HG03060 (cell line): Measurements from ENCODE around the gene PNPLA7.
"Not testable (repeated sequence)": the region's sequence is repeated elsewhere in the genome, so short reads cannot be mapped to it uniquely, and the experiment has no call there.

Source experiments
- ATAC-seq: cut with Tn5 transposase; IDR thresholded peaks from one replicate; pipeline ENCODE4 v1.9.1; 2021; ENCODE audit warnings: low read depth, moderate number of reproducible peaks; ENCODE audit not compliant: unreplicated experiment

Gene PNPLA7

DNA sequence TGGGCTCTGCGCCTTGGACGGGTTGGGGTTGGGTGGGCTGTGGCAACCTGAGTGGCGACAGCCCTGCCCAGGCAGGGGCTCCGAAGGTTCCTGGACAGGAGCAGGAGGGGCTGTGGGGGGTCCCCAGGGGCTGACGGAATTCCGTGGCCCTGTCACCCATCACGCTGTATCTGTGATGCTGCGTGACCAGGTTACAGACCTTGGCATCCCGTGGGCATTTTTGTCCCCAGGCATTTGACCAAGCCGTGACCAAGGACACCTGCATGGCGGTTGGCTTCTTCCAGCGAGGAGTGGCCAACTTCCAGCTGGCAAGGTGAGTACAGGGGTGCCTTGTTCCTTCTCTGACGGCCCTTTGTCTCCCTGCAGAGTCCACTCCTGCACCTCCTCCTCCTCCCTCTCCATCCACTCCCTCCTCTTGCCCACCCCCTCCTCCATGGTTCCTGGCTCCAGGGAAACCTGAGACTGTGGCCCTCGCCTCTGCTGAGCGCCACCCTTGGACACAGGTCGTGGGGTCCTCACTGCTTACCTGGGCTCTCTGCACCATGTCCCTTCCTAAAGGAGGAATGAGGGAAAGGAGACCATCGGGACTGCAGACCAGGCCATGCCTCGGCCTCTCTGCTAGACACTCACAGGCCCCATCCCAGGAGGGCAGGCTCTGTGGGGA is 124.1 kb downstream of the PNPLA7 start:
- no peak for ATAC-seq

DNA sequence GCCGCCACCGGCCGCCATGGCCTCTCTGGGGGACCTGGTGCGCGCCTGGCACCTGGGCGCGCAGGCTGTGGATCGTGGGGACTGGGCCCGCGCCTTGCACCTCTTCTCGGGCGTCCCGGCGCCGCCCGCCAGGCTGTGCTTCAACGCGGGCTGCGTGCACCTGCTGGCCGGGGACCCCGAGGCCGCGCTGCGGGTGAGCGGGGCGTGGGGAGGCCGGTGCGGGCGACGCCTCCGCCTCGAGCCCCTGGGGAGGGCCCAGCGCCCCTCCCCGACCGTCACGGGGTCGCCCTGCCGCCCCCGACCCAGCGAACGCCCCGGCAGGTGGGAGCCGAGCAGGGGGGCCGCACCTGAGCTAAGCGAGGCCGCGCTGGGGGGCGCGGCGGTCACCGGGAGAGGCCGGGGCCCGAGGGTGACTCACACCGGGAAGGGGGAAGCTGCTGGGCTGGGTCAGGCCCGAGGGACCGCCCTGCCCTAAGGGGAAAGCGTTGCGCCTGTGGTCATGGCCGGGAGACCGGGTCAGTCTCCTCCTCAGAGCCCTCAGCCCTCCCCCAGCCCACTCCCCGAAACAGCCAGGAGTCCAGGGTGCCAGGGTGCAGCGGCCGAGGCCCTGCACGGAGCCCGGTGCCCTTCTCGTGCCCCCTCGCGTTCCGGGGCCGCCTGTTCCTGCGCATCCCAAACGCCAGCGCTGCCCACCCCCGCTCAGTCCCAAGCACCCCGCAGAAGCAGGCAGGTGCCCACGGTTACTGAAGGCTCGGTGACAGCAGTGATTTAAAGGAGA is 126.5 kb downstream of the PNPLA7 start:
- ATAC-seq, result peak; percentile 4

DNA sequence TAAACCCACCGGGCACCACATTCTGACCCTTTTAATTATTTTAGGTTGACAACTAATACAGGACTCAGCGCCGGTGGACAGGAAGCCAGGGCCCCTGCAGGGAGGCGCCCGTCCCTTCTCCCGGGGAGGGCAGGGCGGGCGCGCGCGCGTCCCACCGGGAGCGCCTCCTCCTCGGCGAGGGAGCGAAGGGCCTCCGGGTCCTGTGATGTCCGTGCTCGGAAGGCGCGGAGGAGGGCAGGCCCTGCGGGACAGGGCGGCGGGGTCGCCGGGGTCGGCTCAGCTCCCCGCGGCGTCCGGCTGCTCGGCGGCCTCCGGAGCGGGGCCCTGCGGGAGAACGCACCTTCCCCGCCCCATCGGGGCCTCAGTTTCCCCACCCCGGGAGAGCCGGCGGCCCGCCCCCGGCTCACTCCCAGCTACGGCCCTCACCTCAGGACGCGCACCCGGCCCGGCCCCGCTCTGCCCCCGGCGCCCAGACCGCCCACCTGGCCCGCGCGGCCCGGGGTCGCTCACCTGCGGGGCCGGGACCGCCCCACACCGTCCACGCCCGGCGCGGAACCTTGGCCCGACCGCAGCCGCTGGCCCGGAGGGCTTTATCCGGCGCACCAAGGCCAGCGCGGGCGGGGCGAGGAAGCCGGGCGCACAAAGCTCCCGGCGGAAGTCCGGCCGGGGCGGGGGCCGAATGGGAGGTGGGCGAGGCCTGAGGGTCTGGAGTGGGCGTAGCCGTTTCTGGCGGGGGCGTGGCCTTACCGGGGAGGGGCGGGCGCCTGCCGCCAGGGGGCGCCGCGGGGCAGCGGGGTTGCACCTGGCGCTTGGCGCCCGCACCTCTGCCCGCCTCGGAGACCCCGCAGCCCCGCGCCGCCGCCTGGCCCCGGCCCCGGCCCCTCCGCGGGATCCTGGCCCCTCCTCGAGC is 127.3 kb downstream of the PNPLA7 start, which contains the start of the genes EXD3 and NOXA1:
Gene EXD3, minus strand, starts transcription at position 559 of the 910 bp plus-strand sequence. CDS start 27,805 bp downstream, outside the sequence.
Gene NOXA1, plus strand, starts transcription at position 790 of the 910 bp plus-strand sequence. CDS start 137 bp downstream, outside the sequence.
- peak; percentile 51 for ATAC-seq

DNA sequence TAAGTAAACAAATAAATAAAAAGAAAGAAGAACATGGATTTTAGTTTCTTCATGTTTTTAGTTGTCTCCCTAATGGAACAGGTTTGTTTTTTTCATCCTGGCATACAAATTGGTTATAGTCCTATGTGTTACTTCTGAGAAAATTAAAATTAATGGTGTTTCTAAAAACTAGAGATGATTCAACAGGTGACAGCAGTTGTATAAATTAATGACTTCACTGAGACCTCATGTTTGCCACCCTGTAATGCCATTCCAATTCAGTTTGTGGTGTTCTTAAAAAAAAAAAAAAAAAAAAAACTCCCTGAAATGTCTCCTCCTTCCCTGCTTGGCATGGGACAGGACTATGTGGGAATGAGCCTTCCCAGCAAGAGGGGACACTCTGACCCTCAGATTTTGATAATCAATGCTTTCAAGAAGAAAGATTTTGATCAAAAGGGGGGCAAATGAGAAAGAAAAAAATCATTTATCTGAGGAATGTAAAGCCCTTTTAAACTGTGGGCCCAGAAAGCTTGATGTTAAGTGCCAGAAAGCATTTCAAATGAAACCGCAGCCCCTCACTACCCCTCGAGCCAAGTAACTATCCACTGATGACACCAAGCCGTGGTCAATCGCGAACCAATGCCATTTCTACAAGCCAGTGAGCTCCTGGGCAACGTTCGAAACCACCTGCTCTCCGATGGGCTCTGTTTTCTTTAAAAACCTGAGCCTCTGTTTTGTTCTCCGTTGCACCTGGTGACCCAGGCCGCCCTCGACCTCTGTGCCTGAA is 128.2 kb downstream of the PNPLA7 start:
- ATAC-seq, result no peak

DNA sequence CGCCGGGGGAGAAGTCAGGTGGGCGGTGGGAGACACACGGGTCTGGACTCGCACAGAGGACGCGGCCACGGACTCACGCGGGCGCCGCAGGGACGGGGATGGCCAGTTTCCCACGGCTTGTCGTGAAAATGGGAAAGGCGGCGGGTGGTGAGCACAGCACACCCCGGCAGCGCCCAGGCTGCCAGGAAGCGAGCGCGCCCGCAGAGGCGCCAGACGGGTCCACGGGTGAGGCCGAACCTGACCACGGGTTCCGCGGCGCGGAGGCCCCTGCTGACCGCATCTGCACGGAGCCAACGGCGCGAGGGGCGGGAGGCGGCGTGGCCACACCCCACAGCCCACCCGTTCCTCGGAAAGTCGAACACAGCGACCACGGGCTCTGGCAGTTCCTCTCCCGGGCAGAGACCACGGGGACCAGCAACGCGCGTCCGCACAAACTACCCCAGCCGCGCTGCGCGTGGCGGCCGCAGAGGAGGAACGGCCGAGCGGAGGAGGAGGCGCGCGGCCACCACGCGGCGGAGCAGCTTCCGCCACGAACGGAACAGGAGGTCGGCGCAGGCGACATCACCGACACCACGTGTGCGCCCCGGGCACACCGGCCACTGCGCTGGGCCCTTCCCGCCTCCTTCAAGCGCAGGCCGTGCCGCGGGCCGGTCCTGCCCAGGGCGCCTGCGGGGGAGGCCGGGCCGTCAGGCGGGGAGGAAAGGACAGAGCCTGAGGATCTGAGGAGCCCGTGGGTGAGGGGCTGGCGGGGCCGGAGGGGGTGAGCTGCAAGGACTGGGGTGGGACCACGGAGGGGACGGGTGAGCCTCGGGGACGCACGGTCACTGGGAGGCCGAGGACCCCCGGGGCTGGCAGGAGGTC is 132.8 kb downstream of the PNPLA7 start:
- ATAC-seq, result no peak

DNA sequence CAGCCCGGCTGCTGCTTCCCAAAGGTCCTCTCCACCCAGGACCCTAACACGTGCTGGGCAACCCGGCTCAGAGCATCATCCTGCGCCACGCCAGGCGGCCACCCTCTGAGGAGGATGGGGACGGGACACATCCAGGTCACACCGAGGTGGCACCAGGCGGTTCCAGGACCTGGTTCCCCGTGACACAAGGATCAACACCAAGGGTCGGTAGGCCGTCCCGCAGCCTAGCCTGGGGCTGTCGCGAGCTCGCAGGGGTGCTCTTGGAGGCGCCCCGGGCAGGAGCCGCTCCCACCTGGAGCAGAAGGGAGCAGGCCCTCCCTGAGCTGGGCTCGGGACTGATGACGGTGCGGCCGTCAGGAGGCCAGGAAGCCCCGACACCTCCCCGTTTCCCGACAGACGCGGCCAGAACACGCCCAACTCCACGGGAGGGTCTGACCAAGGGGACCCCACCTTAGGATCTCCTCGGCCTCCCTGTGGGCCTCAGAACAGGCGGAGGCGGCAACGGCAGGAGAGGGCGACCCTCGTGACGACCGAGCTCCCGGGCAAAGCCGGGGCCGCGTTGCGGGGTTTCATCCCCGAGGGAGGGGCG is 133.5 kb downstream of the PNPLA7 start:
- ATAC-seq, result no peak

DNA sequence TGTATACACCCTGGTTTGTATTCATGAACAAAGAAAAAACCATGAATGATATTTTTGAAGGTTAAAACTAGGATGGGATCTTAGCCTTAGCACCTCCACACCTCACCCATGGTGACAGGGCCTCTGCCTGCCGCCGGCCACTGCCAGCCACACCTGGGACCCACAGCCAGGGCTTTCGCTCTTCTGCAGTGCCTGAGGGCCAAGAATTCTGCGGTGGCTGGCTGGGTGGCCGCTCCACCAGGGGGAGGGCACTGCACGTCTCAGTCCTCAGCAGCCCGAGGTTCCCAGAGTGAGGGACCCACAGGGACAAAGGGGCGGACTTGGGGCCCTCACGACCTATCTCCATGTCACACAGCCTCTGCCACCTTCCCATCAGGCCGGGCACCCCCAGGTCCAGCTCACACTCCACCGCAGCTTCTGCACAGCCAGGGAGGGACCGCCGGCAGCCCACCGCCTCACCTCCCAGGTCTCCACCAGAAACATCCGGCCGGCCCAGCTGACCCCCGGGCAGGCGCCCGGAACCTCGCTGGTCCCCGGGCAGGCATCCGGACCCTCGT is 134.1 kb downstream of the PNPLA7 start:
- no peak for ATAC-seq

DNA sequence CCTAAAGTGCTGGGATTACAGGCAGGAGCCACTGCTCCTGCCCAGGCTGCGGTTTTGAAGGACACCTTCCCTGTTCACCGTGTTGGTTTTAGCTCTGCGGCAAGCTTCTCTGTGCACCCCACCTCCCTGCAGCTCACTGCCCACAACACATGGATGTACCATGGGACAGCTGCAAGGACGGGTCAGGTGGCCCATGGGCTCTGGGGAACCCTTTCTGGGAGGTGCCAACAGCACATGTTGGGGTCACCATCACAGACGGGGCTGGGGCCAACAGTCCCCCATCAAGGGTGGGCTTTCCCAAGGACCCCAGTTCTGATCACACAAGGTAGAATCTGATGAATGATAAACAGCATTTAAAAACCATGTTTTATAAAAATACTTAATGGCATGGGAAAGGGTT is 134.8 kb downstream of the PNPLA7 start:
- ATAC-seq, result no peak

DNA sequence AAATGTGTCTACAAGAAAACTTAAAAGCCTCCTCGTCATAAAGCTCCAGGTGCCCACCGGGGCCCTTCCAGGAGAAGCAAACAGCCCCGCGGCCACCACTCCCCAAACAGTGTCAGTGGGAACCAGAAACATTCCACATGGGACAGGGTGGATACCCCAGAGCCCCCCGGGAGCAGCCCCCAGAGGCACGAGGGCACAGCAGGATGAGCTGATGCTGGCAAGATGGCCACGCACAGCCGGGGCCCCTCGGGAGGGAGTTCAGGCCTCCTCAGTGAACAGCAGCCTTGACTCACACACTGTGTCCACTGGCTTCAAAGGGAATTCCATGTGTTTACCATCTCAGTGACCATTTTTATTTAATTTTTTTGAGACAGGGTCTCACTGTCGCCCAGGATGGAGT is 137.8 kb downstream of the PNPLA7 start:
- ATAC-seq, result no peak

DNA sequence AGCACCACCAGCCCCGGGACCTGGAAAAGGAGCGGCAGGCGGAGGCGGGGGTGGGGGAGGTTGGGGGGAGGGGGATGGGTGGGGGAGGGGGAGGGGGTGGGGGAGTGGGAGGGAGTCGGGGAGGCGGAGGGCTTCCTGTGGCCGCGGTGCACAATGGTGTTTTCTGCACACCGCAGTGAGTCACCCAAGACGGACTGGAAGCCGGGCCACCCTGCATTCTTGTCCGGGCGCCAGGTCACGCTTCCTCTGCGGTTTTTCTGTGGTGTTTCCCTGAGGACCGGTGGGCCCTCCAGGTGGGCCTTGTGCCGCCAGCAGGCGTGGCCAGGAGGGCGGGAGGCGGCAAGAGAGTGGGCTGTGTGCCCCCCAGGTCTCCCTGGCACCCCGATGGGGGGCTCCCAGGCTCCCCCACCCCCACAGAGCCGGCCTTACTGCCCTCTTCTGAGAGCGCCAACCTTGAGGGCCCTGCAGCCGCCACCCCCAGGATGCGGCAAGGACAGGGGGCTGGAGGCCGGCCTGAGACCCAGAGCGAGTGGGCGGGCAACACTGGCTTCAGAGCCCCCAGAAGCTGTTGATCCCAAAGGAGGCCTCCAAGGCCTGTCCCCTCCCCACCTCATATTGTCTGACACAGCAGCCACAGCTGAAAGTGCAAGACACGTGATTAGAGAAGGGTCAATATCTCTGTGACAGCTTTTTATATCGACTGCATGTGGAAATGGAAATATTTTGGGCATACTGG is 138.4 kb downstream of the PNPLA7 start:
- ATAC-seq, result no peak

DNA sequence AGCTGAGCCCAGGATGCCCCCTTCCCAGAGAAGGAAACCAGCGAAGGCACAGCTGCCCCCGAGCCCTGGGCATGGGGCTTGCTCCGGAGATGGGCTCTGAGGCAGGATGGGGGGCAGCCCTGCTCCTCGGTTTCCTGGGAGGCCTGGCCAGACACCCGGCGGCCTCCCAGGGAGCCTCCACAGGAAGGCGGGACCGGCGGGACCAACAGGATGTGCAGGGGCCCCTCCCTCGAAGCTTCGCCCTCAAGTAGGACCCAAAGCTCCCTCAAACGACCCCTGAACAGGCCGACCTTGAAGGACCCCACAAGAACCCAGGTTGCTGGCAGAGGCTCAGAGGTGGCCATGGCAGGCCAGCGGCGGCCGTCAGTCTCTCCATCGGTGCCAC is 138.9 kb downstream of the PNPLA7 start:
- no peak for ATAC-seq

DNA sequence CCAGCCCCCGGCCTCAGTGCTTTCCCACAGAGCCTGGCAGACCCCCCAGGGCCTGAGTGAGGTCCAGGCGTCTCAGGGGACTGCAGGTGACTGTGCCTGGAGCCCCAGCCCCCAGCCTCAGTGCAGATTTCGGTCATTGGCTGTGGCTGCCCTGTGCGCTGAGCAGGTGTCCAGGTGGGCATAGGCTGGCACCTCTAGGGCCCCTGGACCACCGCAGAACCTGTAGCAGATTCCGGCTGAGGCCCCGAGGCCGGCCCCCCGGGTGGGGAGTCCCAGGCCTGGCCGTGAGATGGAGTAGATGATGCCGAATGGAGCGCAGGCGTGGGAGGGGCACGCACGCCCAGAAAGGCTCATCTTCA is 139.3 kb downstream of the PNPLA7 start:
- no peak for ATAC-seq

DNA sequence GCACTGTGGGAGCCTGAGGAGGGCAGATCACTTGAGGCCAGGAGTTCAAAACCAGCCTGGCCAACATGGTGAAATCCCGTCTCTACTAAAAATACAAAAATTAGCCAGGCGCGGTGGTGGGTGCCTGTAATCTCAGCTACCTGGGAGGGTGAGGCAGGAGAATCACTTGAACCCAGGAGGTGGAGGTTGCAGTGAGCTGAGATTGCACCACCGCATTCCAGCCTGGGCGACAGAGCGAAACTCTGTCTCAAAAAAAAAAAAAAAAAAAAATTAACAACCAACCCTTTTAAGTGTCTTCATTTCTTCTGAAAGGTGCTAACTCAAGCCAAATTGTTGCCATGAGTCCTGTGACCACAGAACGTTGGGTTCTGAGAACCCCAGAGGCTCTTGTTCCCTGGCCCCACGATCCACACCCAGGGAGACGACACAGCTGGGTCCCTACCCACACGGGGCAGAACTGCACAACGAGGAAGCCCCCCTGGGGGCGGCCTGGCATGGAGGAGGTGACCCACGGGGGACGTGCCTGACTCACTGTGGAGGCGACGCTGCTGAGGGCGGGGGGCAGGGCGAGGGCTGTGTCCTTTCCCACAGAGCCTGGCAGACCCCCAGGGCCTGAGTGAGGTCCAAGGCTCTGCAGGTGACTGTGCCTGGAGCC is 139.8 kb downstream of the PNPLA7 start:
- ATAC-seq, result not testable (repeated sequence)
